Measurements from ENCODE around the gene HS3ST4. TPM values are rescaled to one million over a fixed set of nuclear protein-coding genes. Genes with fewer than 3 reads are reported as not detected.
"Not testable (repeated sequence)": the region's sequence is repeated elsewhere in the genome, so short reads cannot be mapped to it uniquely, and the experiment has no call there.

The HS3ST4 gene
- polyA plus RNA-seq, 1 donor (not counting 4 experiments of a cell fraction or from before 2014, with no cell fraction given): not detected

DNA sequence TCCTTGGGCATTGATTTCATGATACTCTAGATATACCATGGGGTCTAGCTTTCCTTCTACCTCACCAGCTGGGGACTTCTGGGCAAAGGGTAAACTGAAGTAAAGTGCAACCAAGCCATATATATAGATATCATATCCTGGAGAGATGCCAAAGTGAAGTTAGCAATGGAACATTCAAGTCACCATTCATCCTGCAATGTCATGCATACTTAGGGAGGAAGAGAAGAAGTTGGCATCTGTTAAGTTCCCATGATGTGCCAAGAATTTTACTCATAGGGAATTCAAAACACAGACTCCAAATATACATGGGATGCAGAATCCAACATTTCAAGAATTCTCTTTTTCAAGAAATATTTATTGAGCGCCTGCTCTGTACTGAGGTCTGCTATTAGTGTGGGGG is 399.8 kb downstream of the HS3ST4 start:
- no peaks in the 10 kb centered on the region for H3K36me3 ChIP-seq (ENCODE audit: control insufficient read depth in 2 of 2, extremely low read depth in 1 of 2, insufficient read depth in 2 of 2, low read length in 2 of 2)
- no peaks in the 10 kb centered on the region for H3K79me2 ChIP-seq (ENCODE audit: control insufficient read depth, insufficient read depth, low read length)
- TF ChIP-seq, protein P1, sequence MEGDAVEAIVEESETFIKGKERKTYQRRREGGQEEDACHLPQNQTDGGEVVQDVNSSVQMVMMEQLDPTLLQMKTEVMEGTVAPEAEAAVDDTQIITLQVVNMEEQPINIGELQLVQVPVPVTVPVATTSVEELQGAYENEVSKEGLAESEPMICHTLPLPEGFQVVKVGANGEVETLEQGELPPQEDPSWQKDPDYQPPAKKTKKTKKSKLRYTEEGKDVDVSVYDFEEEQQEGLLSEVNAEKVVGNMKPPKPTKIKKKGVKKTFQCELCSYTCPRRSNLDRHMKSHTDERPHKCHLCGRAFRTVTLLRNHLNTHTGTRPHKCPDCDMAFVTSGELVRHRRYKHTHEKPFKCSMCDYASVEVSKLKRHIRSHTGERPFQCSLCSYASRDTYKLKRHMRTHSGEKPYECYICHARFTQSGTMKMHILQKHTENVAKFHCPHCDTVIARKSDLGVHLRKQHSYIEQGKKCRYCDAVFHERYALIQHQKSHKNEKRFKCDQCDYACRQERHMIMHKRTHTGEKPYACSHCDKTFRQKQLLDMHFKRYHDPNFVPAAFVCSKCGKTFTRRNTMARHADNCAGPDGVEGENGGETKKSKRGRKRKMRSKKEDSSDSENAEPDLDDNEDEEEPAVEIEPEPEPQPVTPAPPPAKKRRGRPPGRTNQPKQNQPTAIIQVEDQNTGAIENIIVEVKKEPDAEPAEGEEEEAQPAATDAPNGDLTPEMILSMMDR (optimal IDR thresholded peaks at IDR 0.05 in 1 of 3, IDR thresholded peaks at IDR 0.05 in 1 of 3, conservative IDR thresholded peaks at IDR 0.05 in 1 of 3; ENCODE audit: extremely low read depth in 1 of 3, insufficient read depth in 2 of 3, low read length in 3 of 3): no peak
- TF ChIP-seq EZH2 (IDR thresholded peaks at IDR 0.05; ENCODE audit: low read length): no peak
- no peaks in the 10 kb centered on the region for H3K4me1 ChIP-seq (ENCODE audit: control insufficient read depth, extremely low read depth, insufficient read depth, low read length)
- H3K9me3 ChIP-seq (ENCODE audit: control insufficient read depth, low read depth, low read length): peaks cover 4% of the 10 kb centered on the region
- FAIRE-seq (no peak), DNase-seq (ENCODE audit: low read depth, low spot score) (no peak)
- H4K20me1 ChIP-seq (ENCODE audit: control insufficient read depth, extremely low read depth, insufficient read depth, low read length): no peaks in the 10 kb centered on the region
- no peak overlapping the region for H3K27ac ChIP-seq (ENCODE audit: control insufficient read depth, insufficient read depth, low read length)
- H3K27me3 ChIP-seq (ENCODE audit: control insufficient read depth, extremely low read depth, insufficient read depth, low read length): no peaks in the 10 kb centered on the region
- dilution Hi-C loops (cut with MboI; ENCODE audit: extremely low pct_ligation_motif_present, low sequenced_read_pairs): no loop called here
- no peak overlapping the region for H3K9ac ChIP-seq (ENCODE audit: control insufficient read depth, extremely low read depth, insufficient read depth, low read length)
- no peak overlapping the region for H3K4me3 ChIP-seq (ENCODE audit: control insufficient read depth in 2 of 3, extremely low read depth in 1 of 3, insufficient read depth in 2 of 3, low read depth in 1 of 3, low read length in 3 of 3)
- no peak overlapping the region for H2AFZ ChIP-seq (ENCODE audit: control insufficient read depth, low read length)
- no peaks in the 10 kb centered on the region for H3K9me1 ChIP-seq (ENCODE audit: control insufficient read depth, extremely low read depth, insufficient read depth, low read length)
- no peak overlapping the region for H3K4me2 ChIP-seq (ENCODE audit: control insufficient read depth, extremely low read depth, insufficient read depth, low read depth, low read length)

DNA sequence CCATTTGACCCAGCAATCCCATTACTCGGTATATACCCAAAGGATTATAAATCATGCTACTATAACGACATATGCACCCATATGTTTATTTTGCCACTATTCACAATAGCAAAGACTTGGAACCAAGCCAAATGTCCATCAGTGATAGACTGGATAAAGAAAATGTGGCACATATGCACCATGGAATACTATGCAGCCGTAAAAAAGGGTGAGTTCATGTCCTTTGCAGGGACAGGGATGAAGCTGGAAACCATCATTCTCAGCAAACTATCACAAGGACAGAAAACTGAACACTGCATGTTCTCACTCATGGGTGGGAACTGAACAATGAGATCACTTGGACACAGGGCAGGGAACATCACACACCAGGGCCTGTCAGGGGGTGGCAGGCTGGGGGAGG is 406.4 kb downstream of the HS3ST4 start:
- DNase-seq (ENCODE audit: low read depth, low spot score); H3K4me3 ChIP-seq (ENCODE audit: control insufficient read depth in 2 of 3, extremely low read depth in 1 of 3, insufficient read depth in 2 of 3, low read depth in 1 of 3, low read length in 3 of 3); H3K4me2 ChIP-seq (ENCODE audit: control insufficient read depth, extremely low read depth, insufficient read depth, low read depth, low read length); H3K36me3 ChIP-seq (ENCODE audit: control insufficient read depth in 2 of 2, extremely low read depth in 1 of 2, insufficient read depth in 2 of 2, low read length in 2 of 2); H3K9me1 ChIP-seq (ENCODE audit: control insufficient read depth, extremely low read depth, insufficient read depth, low read length); H3K4me1 ChIP-seq (ENCODE audit: control insufficient read depth, extremely low read depth, insufficient read depth, low read length); FAIRE-seq; H3K27ac ChIP-seq (ENCODE audit: control insufficient read depth, insufficient read depth, low read length); H3K9me3 ChIP-seq (ENCODE audit: control insufficient read depth, low read depth, low read length); H4K20me1 ChIP-seq (ENCODE audit: control insufficient read depth, extremely low read depth, insufficient read depth, low read length); H3K27me3 ChIP-seq (ENCODE audit: control insufficient read depth, extremely low read depth, insufficient read depth, low read length); H3K9ac ChIP-seq (ENCODE audit: control insufficient read depth, extremely low read depth, insufficient read depth, low read length); dilution Hi-C loops (cut with MboI; ENCODE audit: extremely low pct_ligation_motif_present, low sequenced_read_pairs); H2AFZ ChIP-seq (ENCODE audit: control insufficient read depth, low read length); H3K79me2 ChIP-seq (ENCODE audit: control insufficient read depth, insufficient read depth, low read length): not testable (repeated sequence)

DNA sequence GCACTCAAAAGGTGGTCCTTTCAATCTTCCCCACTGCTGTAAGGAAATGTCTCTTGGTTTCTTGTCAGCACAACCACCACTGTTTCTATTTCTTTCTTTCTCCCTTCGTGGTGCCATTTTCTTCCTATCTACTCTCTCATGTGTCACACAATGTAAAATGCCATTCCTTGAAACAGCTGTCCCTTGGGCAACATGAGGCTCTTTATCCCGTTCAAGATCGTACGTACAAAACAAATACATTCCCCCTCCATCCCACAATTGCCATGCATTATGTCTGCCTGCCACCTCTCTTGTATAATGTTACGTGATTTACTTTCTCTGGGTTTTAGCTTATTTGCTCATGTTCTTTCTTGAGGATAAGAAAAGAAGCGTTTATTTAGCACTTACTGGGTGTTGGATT is 410.6 kb downstream of the HS3ST4 start:
- H3K9me1 ChIP-seq (ENCODE audit: control insufficient read depth, extremely low read depth, insufficient read depth, low read length): no peaks in the 10 kb centered on the region
- no peaks in the 10 kb centered on the region for H3K79me2 ChIP-seq (ENCODE audit: control insufficient read depth, insufficient read depth, low read length)
- H3K27ac ChIP-seq (ENCODE audit: control insufficient read depth, insufficient read depth, low read length): no peak overlapping the region
- DNase-seq (ENCODE audit: low read depth, low spot score) (no peak), FAIRE-seq (no peak)
- H3K4me2 ChIP-seq (ENCODE audit: control insufficient read depth, extremely low read depth, insufficient read depth, low read depth, low read length): no peak overlapping the region
- no peak overlapping the region for H2AFZ ChIP-seq (ENCODE audit: control insufficient read depth, low read length)
- no peak overlapping the region for H3K9ac ChIP-seq (ENCODE audit: control insufficient read depth, extremely low read depth, insufficient read depth, low read length)
- no peak overlapping the region for H3K4me3 ChIP-seq (ENCODE audit: control insufficient read depth in 2 of 3, extremely low read depth in 1 of 3, insufficient read depth in 2 of 3, low read depth in 1 of 3, low read length in 3 of 3)
- dilution Hi-C loops (cut with MboI; ENCODE audit: extremely low pct_ligation_motif_present, low sequenced_read_pairs): no loop called here
- H3K9me3 ChIP-seq (ENCODE audit: control insufficient read depth, low read depth, low read length): peaks cover 3% of the 10 kb centered on the region
- no peaks in the 10 kb centered on the region for H3K36me3 ChIP-seq (ENCODE audit: control insufficient read depth in 2 of 2, extremely low read depth in 1 of 2, insufficient read depth in 2 of 2, low read length in 2 of 2)
- H4K20me1 ChIP-seq (ENCODE audit: control insufficient read depth, extremely low read depth, insufficient read depth, low read length): no peaks in the 10 kb centered on the region
- H3K4me1 ChIP-seq (ENCODE audit: control insufficient read depth, extremely low read depth, insufficient read depth, low read length): no peaks in the 10 kb centered on the region
- no peaks in the 10 kb centered on the region for H3K27me3 ChIP-seq (ENCODE audit: control insufficient read depth, extremely low read depth, insufficient read depth, low read length)
- TF ChIP-seq, protein P1 (optimal IDR thresholded peaks at IDR 0.05 in 1 of 3, IDR thresholded peaks at IDR 0.05 in 1 of 3, conservative IDR thresholded peaks at IDR 0.05 in 1 of 3; ENCODE audit: extremely low read depth in 1 of 3, insufficient read depth in 2 of 3, low read length in 3 of 3): no peak
- no peak for TF ChIP-seq EZH2 (IDR thresholded peaks at IDR 0.05; ENCODE audit: low read length)
